Motor neuron (in vitro differentiated cells): Measurements from ENCODE around the gene HOXB1. TPM values are rescaled to one million over a fixed set of nuclear protein-coding genes. Genes with fewer than 3 reads are reported as not detected.

Experiments used
- ATAC-seq, 8 experiments: fragments of 200-7000 bp; cut with Tn5 transposase; replicated peaks in 6 of 8; 2 replicates each; pipeline ENCODE4 v1.8.0; 2021; ENCODE audit warnings: mild to moderate bottlenecking in 8 of 8, moderate library complexity in 8 of 8
- H3K27ac ChIP-seq, 2 donors: fragments of 250-450 bp; sonication (Bioruptor Pico); 2 replicates each; pipeline ENCODE4 v1.9.0; 2021; ENCODE audit warnings: antibody characterized with exemption in 2 of 2, mild to moderate bottlenecking in 2 of 2, moderate library complexity in 1 of 2
- H3K4me1 ChIP-seq, 2 donors: fragments of 250-450 bp; sonication (Bioruptor Pico); replicated peaks in 1 of 2; 2 replicates each; pipeline ENCODE4 v1.6.1; 2021; ENCODE audit warnings: antibody characterized with exemption in 2 of 2, mild to moderate bottlenecking in 2 of 2, moderate library complexity in 1 of 2
- H3K4me3 ChIP-seq, 5 donors: fragments of 250-450 bp; sonication (Bioruptor Pico); 2 replicates each; pipeline ENCODE4 v1.9.0; 2021; ENCODE audit warnings: antibody characterized with exemption in 5 of 5, mild to moderate bottlenecking in 5 of 5, moderate library complexity in 4 of 5
- WGBS, 10 experiments: fragments of 450-650 bp; shearing (Covaris generic); methylation state at CpG; one replicate each; pipeline ENCODE4 v1.0.0; 2022; 5-methylcytosine and 5-hydroxymethylcytosine counted together
- in situ Hi-C, 9 experiments: fragments of 400-800 bp; cut with MboI; loops; one replicate each; pipeline ENCODE4 v1.15.0; 2021; ENCODE audit warnings: low sequenced_read_pairs in 9 of 9, low pct_unique_long_range_greater_than_20kb in 2 of 9; ENCODE audit not compliant: unreplicated experiment in 9 of 9
- total RNA-seq, 8 experiments: library from RNA; unstranded; fragments of 300-600 nt; gene quantifications; 2 replicates each; pipeline versions ENCODE4 v1.2.3 to v1.2.4, GENCODE V29; 2022

Gene HOXB1
- total RNA-seq, 8 experiments from 2014 or later = 0.22 to 38.7 (median 2.0) TPM

GRCh38 chr17:48499248-48499647 is 31.6 kb downstream of the HOXB1 start:
- in situ Hi-C loops = no loop called here
- WGBS, 10 experiments = 57 to 100% (median 98%) methylated on average over 1 to 3 of the region's 3 CpGs; no CpG with 5 or more reads in 6 of the 10 experiments
- ATAC-seq = peak in 2 of 8 experiments; percentile 43 to 55
- Histone ChIP-seq H3K4me3 (no peak overlapping the region), H3K4me1 (peaks cover 10 to 33% of the 10 kb centered on the region in 2 donors), H3K27ac (no peak overlapping the region)

- in situ Hi-C loops = no loop called here
- no peak for ATAC-seq
- WGBS, 10 experiments = 55 to 95% (median 80%) methylated on average over 2 to 6 of the region's 6 CpGs
- no peak overlapping the region for H3K27ac ChIP-seq
- H3K4me1 ChIP-seq = peaks cover 4 to 27% of the 10 kb centered on the region in 2 donors
- no peak overlapping the region for H3K4me3 ChIP-seq
Measured at GRCh38 chr17:48498164-48498850, 32.5 kb downstream of the HOXB1 start.

GRCh38 chr17:48497103-48497502 is 33.7 kb downstream of the HOXB1 start:
- 40 to 100% (median 90%) methylated on average over 1 to 2 of the region's 2 CpGs; no CpG with 5 or more reads in 3 of the 10 experiments for WGBS, 10 experiments
- in situ Hi-C loops = no loop called here
- no peak overlapping the region for H3K4me3 ChIP-seq
- no peak overlapping the region for H3K27ac ChIP-seq
- peaks cover 9 to 34% of the 10 kb centered on the region in 2 donors for H3K4me1 ChIP-seq
- no peak for ATAC-seq

GRCh38 chr17:48494335-48494734 is 36.5 kb downstream of the HOXB1 start:
- Histone ChIP-seq H3K4me3 (no peak overlapping the region), H3K4me1 (peaks cover 18 to 30% of the 10 kb centered on the region in 2 donors), H3K27ac (no peak overlapping the region)
- in situ Hi-C loops = no loop called here
- no peak for ATAC-seq
- 0 to 100% (median 87%) methylated on average over 1 to 8 of the region's 8 CpGs; no CpG with 5 or more reads in 1 of the 10 experiments for WGBS, 10 experiments

GRCh38 chr17:48492401-48493298 is 38.2 kb downstream of the HOXB1 start:
- peak overlapping the region; percentile 67 to 72 for H3K27ac ChIP-seq
- WGBS, 10 experiments = 0 to 17% (median 8%) methylated on average over 3 to 9 of the region's 53 CpGs; no CpG with 5 or more reads in 6 of the 10 experiments
- peak overlapping the region; percentile 12 to 28 (median 21) for H3K4me3 ChIP-seq
- peaks cover 23 to 26% of the 10 kb centered on the region in 2 donors for H3K4me1 ChIP-seq
- in situ Hi-C loops = no loop called here
- peak; percentile 91 to 99 (median 96) for ATAC-seq

- Histone ChIP-seq H3K27ac (no peak overlapping the region), H3K4me1 (peaks cover 22 to 26% of the 10 kb centered on the region in 2 donors), H3K4me3 (no peak overlapping the region)
- 90 to 100% (median 100%) methylated on average over 1 to 3 of the region's 3 CpGs; no CpG with 5 or more reads in 3 of the 10 experiments for WGBS, 10 experiments
- peak in 3 of 8 experiments; percentile 6 to 38 (median 20) for ATAC-seq
- in situ Hi-C loops = no loop called here
Measured at GRCh38 chr17:48491527-48492273, 39.1 kb downstream of the HOXB1 start.

- ATAC-seq = no peak
- WGBS, 10 experiments = 40 to 100% (median 80%) methylated on average over 1 to 2 of the region's 2 CpGs; no CpG with 5 or more reads in 5 of the 10 experiments
- H3K4me3 ChIP-seq = no peak overlapping the region
- H3K4me1 ChIP-seq = peaks cover 22 to 26% of the 10 kb centered on the region in 2 donors
- in situ Hi-C loops = no loop called here
- H3K27ac ChIP-seq = no peak overlapping the region
Measured at GRCh38 chr17:48490451-48490892, 40.3 kb downstream of the HOXB1 start.

GRCh38 chr17:48489781-48490180 is 41.0 kb downstream of the HOXB1 start:
- Histone ChIP-seq H3K4me3 (no peak overlapping the region), H3K4me1 (peaks cover 22 to 26% of the 10 kb centered on the region in 2 donors), H3K27ac (no peak overlapping the region)
- no peak for ATAC-seq
- in situ Hi-C loops = no loop called here
- 20 to 100% (median 93%) methylated on average over 1 to 12 of the region's 13 CpGs; no CpG with 5 or more reads in 3 of the 10 experiments for WGBS, 10 experiments

- 0 to 100% (median 84%) methylated on average over 1 to 3 of the region's 3 CpGs; no CpG with 5 or more reads in 1 of the 10 experiments for WGBS, 10 experiments
- no peak for ATAC-seq
- Histone ChIP-seq H3K4me3 (no peak overlapping the region), H3K27ac (no peak overlapping the region), H3K4me1 (peaks cover 16 to 29% of the 10 kb centered on the region in 2 donors)
- in situ Hi-C loops = no loop called here
Measured at GRCh38 chr17:48488548-48489106, 42.2 kb downstream of the HOXB1 start.

GRCh38 chr17:48487221-48487620 is 43.6 kb downstream of the HOXB1 start:
- H3K4me1 ChIP-seq = peaks cover 5 to 20% of the 10 kb centered on the region in 2 donors
- no peak overlapping the region for H3K27ac ChIP-seq
- no peak overlapping the region for H3K4me3 ChIP-seq
- no peak for ATAC-seq
- in situ Hi-C loops = no loop called here
- WGBS, 10 experiments = 0 to 100% (median 65%) methylated on average over 1 to 2 of the region's 2 CpGs; no CpG with 5 or more reads in 4 of the 10 experiments

- in situ Hi-C loops = no loop called here
- ATAC-seq = peak; percentile 38 to 73 (median 58)
- 20 to 100% (median 54%) methylated on average over 1 to 5 of the region's 5 CpGs for WGBS, 10 experiments
- Histone ChIP-seq H3K4me1 (peaks cover 5 to 16% of the 10 kb centered on the region in 2 donors), H3K4me3 (no peak overlapping the region), H3K27ac (no peak overlapping the region)
Measured at GRCh38 chr17:48486557-48486956, 44.3 kb downstream of the HOXB1 start.

- Histone ChIP-seq H3K4me1 (peaks cover 5 to 16% of the 10 kb centered on the region in 2 donors), H3K4me3 (no peak overlapping the region), H3K27ac (no peak overlapping the region)
- peak; percentile 17 to 70 (median 60) for ATAC-seq
- in situ Hi-C loops = no loop called here
- WGBS, 10 experiments = 0 to 73% (median 50%) methylated on average over 1 to 2 of the region's 2 CpGs; no CpG with 5 or more reads in 1 of the 10 experiments
Measured at GRCh38 chr17:48484850-48485249, 46.0 kb downstream of the HOXB1 start.
